Measurements from ENCODE around the gene SYCP2L. TPM values are rescaled to one million over a fixed set of nuclear protein-coding genes. Genes with fewer than 3 reads are reported as not detected.

SYCP2L gene
- total and polyA plus RNA-seq, 2 donors (not counting 3 experiments of a cell fraction or from before 2014, with no cell fraction given), result not detected

- peak; percentile 90 for DNase-seq (ENCODE audit: low read depth, low spot score)
- peak; percentile 95 for FAIRE-seq
- ChIA-PET CTCF (interaction anchor here (0.9 to 1.0 kb wide), 2 partner anchors 8 to 360 kb away, joined by 4 to 5 read pairs; no protein-coding TSS in a partner anchor), POLR2A (no interaction called here)
- H2AFZ ChIP-seq (ENCODE audit: low read depth, low read length), result peak within 1 kb of the TSS; percentile 79
- peak within 1 kb of the TSS; percentile 82 for H3K4me2 ChIP-seq (ENCODE audit: insufficient read depth, low read length)
- H3K9ac ChIP-seq (replicated peaks; ENCODE audit: extremely low read depth, insufficient read depth, low read length), result peak within 1 kb of the TSS; percentile 24
- no peaks in the 10 kb centered on the region for H3K36me3 ChIP-seq (ENCODE audit: control insufficient read depth in 2 of 2, extremely low read depth in 1 of 2, insufficient read depth in 2 of 2, low read length in 2 of 2)
- H3K9me1 ChIP-seq (replicated peaks; ENCODE audit: control insufficient read depth, extremely low read depth, insufficient read depth, low read length), result no peaks in the 10 kb centered on the region
- no peaks in the 10 kb centered on the region for H3K79me2 ChIP-seq (ENCODE audit: control insufficient read depth, insufficient read depth, low read length)
- dilution Hi-C loops (cut with MboI; ENCODE audit: extremely low pct_ligation_motif_present, low sequenced_read_pairs) (no loop called here), intact Hi-C loops (cut with micrococcal nuclease) (loop anchor here (1.0 to 5.0 kb wide), 2 partner anchors 144 to 739 kb away; partner anchors contain the start of genes C6orf52 and PAK1IP1)
- BruUV-seq (replicated peaks), result no TSS peak
- no peak within 1 kb of the TSS for H3K27ac ChIP-seq (ENCODE audit: insufficient read depth, low read depth, low read length)
- H3K4me3 ChIP-seq (replicated peaks in 1 of 3; ENCODE audit: insufficient read depth in 1 of 3, low read depth in 1 of 3, low read length in 3 of 3), result peak within 1 kb of the TSS; percentile 27 to 56 (median 43)
- H4K20me1 ChIP-seq (replicated peaks; ENCODE audit: control insufficient read depth, extremely low read depth, insufficient read depth, low read length), result no peaks in the 10 kb centered on the region
- H3K4me1 ChIP-seq (ENCODE audit: control insufficient read depth, extremely low read depth, insufficient read depth, low read length), result peaks cover 8% of the 10 kb centered on the region
- TF ChIP-seq POLR2A (IDR thresholded peaks at IDR 0.05; ENCODE audit: low read depth, low read length) (no peak), JUN (IDR thresholded peaks at IDR 0.05; ENCODE audit: borderline replicate concordance, insufficient read depth, insufficient read length, low read depth) (no peak), CTCF (IDR thresholded peaks at IDR 0.05; ENCODE audit: extremely low read depth in 1 of 2, insufficient read depth in 1 of 2, low read depth in 1 of 2, low read length in 2 of 2) (no peak), GATA2 (IDR thresholded peaks at IDR 0.05; ENCODE audit: insufficient read depth, insufficient read length, low read depth, low read length) (no peak), FOS (IDR thresholded peaks at IDR 0.05; ENCODE audit: borderline replicate concordance, insufficient read depth, low read length) (no peak), EZH2 (IDR thresholded peaks at IDR 0.05; ENCODE audit: borderline replicate concordance, low read depth, low read length, severe bottlenecking) (no peak), POLR2AphosphoS5 (IDR thresholded peaks at IDR 0.05; ENCODE audit: insufficient read depth, low read depth, low read length) (no peak), MAX (IDR thresholded peaks at IDR 0.05; ENCODE audit: insufficient read depth, insufficient read length) (no peak), MYC (IDR thresholded peaks at IDR 0.05; ENCODE audit: low read depth, low read length) (no peak)
- H3K9me3 ChIP-seq (replicated peaks; ENCODE audit: control insufficient read depth, insufficient read depth, low read length), result no peaks in the 10 kb centered on the region
- peaks cover 34 to 35% of the 10 kb centered on the region in 2 experiments for H3K27me3 ChIP-seq (ENCODE audit: control insufficient read depth in 2 of 2, insufficient read depth in 2 of 2, low read length in 2 of 2)
Observed at GRCh38 chr6:10837995-10838793, 48.7 kb upstream of the SYCP2L start, which contains the start of gene MAK. TSS of gene MAK (minus strand) at chr6:10838539. CDS start at chr6:10830648, 7,891 bp downstream.
